ENCODE data around the gene SAMD4B. TPM values are rescaled to one million over a fixed set of nuclear protein-coding genes. Genes with fewer than 3 reads are reported as not detected.
A peak's percentile ranks its signal among the peaks of the same experiment; 100 is the strongest.

Gene SAMD4B
- total RNA-seq, 3 donors from 2014 or later = 57.4 to 65.2 (median 59.7) TPM

GRCh38 chr19:39360599-39360998, 18.4 kb downstream of the SAMD4B start:
- Histone ChIP-seq H3K9me3 (no peaks in the 10 kb centered on the region), H3K4me1 (no peaks in the 10 kb centered on the region), H3K4me3 (no peak overlapping the region), H3K36me3 (no peaks in the 10 kb centered on the region), H3K27me3 (no peaks in the 10 kb centered on the region), H3K27ac (peak overlapping the region; percentile 33 to 95)
- intact Hi-C loops (cut with DNase I; ENCODE audit: low total_unique reads) = no loop called here
- TF ChIP-seq CTCF (IDR thresholded peaks at IDR 0.05) (no peak), POLR2A (IDR thresholded peaks at IDR 0.05) (no peak), POLR2AphosphoS5 (IDR thresholded peaks at IDR 0.05) (no peak)
- no peak for DNase-seq (ENCODE audit: low spot score in 2 of 2)

DNA sequence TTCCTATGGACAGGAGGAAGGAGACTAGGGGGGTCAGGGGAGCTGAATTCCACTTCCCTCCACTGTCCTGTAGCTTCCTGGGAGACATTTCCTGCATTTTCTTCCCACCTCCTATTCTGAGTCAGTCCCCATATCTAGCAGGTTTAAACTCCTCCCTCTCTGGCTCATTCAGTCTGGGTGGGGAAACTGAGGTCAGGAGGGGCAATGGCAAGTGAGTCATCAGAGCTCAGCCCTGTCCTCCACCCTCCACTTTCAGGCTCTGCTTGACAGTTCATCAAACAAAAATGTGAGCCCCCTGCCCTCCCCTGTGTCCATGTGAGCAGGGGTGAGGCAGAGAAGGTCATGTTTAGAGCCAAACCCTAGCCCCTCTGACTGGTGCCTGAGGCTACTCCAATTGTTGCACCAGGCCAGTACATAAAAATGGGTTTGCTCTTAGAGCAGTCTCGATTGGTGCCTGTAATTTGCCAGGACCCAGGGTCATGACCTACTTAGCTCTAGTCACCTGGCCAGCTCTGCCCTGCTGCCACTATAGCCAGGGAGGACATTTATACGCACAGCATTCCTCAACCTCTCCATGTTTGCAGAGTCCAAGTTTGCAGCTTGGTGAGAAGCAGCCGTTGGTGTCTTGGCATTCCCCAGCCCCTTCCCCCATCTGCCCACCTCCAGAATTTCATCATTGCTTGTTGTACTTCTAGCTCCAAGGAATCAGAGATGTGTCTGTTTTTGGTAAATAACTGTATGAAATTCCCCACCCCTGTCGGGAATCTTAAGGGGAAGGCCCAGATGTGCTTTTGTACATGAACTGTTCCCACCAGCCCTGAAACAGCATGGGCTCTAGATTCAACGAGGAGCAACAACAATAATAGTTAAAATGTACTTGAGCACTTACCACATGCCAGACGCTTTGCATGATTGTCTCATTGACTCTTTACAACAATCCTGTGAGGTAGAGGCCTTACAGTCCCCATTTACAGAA, 20.7 kb downstream of the SAMD4B start:
- Histone ChIP-seq H3K27ac (peak overlapping the region; percentile 63 to 95), H3K9me3 (no peaks in the 10 kb centered on the region), H3K4me3 (peak overlapping the region in 1 of 3 donors; percentile 1), H3K36me3 (no peaks in the 10 kb centered on the region), H3K4me1 (no peaks in the 10 kb centered on the region), H3K27me3 (no peaks in the 10 kb centered on the region)
- no peak for TF ChIP-seq CTCF (IDR thresholded peaks at IDR 0.05)
- TF ChIP-seq POLR2AphosphoS5 (IDR thresholded peaks at IDR 0.05) = peak in 1 of 3 donors; percentile 17
- DNase-seq (ENCODE audit: low spot score in 2 of 2) = no peak
- intact Hi-C loops (cut with DNase I; ENCODE audit: low total_unique reads) = no loop called here

DNA sequence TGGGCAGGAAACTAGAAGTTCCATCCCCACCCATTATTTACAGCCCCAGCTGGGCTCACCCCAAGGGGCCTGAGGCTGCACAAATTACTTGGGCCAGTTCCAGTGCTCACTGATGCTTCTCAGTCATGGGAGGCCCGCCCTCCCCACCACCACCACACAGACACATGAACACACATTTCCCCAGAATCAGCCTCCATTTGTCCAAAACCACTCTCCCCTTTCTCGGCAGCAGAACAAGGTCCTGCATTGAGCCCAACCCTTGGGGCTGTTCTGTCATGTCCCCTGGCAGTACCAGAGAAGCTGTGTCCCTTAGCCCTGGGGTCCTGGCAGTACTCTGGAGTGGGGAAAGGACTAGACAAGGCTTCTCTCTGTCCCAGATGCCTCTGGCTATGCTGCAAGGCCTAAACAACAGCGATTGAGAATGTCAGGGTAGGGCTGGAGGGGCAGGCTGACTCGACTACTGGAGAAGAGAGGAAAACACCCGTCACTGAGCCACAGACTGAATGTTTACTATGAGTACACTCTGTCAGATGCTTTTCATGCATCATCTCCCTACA, 21.8 kb downstream of the SAMD4B start:
- H3K27me3 ChIP-seq = no peaks in the 10 kb centered on the region
- TF ChIP-seq CTCF (IDR thresholded peaks at IDR 0.05) (no peak), POLR2A (IDR thresholded peaks at IDR 0.05) (no peak), POLR2AphosphoS5 (IDR thresholded peaks at IDR 0.05) (no peak)
- no peaks in the 10 kb centered on the region for H3K9me3 ChIP-seq
- no peak for DNase-seq (ENCODE audit: low spot score in 2 of 2)
- intact Hi-C loops (cut with DNase I; ENCODE audit: low total_unique reads) = no loop called here
- H3K36me3 ChIP-seq = no peaks in the 10 kb centered on the region
- no peaks in the 10 kb centered on the region for H3K4me1 ChIP-seq
- H3K4me3 ChIP-seq = no peak overlapping the region
- H3K27ac ChIP-seq = peak overlapping the region; percentile 63 to 95

GRCh38 chr19:39365531-39365930, 23.3 kb downstream of the SAMD4B start:
- H3K4me1 ChIP-seq = no peaks in the 10 kb centered on the region
- intact Hi-C loops (cut with DNase I; ENCODE audit: low total_unique reads) = no loop called here
- H3K27me3 ChIP-seq = no peaks in the 10 kb centered on the region
- H3K27ac ChIP-seq = peak overlapping the region in 1 of 2 donors; percentile 43
- H3K9me3 ChIP-seq = no peaks in the 10 kb centered on the region
- no peak for DNase-seq (ENCODE audit: low spot score in 2 of 2)
- TF ChIP-seq POLR2AphosphoS5 (IDR thresholded peaks at IDR 0.05) (no peak), CTCF (IDR thresholded peaks at IDR 0.05) (no peak), POLR2A (IDR thresholded peaks at IDR 0.05) (no peak)
- H3K4me3 ChIP-seq = no peak overlapping the region
- H3K36me3 ChIP-seq = no peaks in the 10 kb centered on the region

- intact Hi-C loops (cut with DNase I; ENCODE audit: low total_unique reads) = no loop called here
- Histone ChIP-seq H3K9me3 (no peaks in the 10 kb centered on the region), H3K36me3 (no peaks in the 10 kb centered on the region), H3K4me1 (peaks cover 8 to 20% of the 10 kb centered on the region in 2 donors), H3K27me3 (no peaks in the 10 kb centered on the region), H3K27ac (no peak overlapping the region), H3K4me3 (no peak overlapping the region)
- no peak for DNase-seq (ENCODE audit: low spot score in 2 of 2)
- TF ChIP-seq CTCF (IDR thresholded peaks at IDR 0.05) (no peak), POLR2AphosphoS5 (IDR thresholded peaks at IDR 0.05) (no peak), POLR2A (IDR thresholded peaks at IDR 0.05) (no peak)
Measured at GRCh38 chr19:39369200-39369599, 27.0 kb downstream of the SAMD4B start.
